ENCODE data around the gene MARCHF2. TPM values are rescaled to one million over a fixed set of nuclear protein-coding genes. Genes with fewer than 3 reads are reported as not detected.

Gene MARCHF2
- total and polyA plus RNA-seq, 9 of the 15 experiments (the other 6 are each of a cell fraction or from before 2014, with no cell fraction given) = 0.39 to 6.4 (median 2.2) TPM

GRCh38 chr19:8388612-8388958 is 24.5 kb upstream of the MARCHF2 start:
- in situ Hi-C loops (cut with MboI) (no loop called here), intact Hi-C loops (cut with micrococcal nuclease) (no loop called here)
- no peak for TF ChIP-seq NCOA1 (IDR thresholded peaks at IDR 0.05; ENCODE audit: low read depth)
- TF ChIP-seq, protein P1, sequence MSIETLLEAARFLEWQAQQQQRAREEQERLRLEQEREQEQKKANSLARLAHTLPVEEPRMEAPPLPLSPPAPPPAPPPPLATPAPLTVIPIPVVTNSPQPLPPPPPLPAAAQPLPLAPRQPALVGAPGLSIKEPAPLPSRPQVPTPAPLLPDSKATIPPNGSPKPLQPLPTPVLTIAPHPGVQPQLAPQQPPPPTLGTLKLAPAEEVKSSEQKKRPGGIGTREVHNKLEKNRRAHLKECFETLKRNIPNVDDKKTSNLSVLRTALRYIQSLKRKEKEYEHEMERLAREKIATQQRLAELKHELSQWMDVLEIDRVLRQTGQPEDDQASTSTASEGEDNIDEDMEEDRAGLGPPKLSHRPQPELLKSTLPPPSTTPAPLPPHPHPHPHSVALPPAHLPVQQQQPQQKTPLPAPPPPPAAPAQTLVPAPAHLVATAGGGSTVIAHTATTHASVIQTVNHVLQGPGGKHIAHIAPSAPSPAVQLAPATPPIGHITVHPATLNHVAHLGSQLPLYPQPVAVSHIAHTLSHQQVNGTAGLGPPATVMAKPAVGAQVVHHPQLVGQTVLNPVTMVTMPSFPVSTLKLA (conservative IDR thresholded peaks at IDR 0.05) = no peak
- no peak for TF ChIP-seq ZNF184 (CRISPR knock-in tag; IDR thresholded peaks at IDR 0.05)
- Histone ChIP-seq H3K79me2 (ENCODE audit: control insufficient read depth, insufficient read depth, low read length) (peaks cover 32% of the 10 kb centered on the region), H3K4me2 (ENCODE audit: insufficient read depth, low read length) (peak overlapping the region; percentile 77), H3K4me3 (no peak overlapping the region), H3K27me3 (ENCODE audit: control insufficient read depth in 2 of 2, insufficient read depth in 2 of 2, low read length in 2 of 2) (no peaks in the 10 kb centered on the region), H3K9me3 (replicated peaks; ENCODE audit: control insufficient read depth, insufficient read depth, low read depth, low read length) (peaks cover 4% of the 10 kb centered on the region), H3K4me1 (replicated peaks in 1 of 2; ENCODE audit: control insufficient read depth in 2 of 2, insufficient read depth in 2 of 2, low read length in 2 of 2) (peaks cover 17 to 33% of the 10 kb centered on the region in 2 experiments; a peak in 4 of 5 replicates), H3K27ac (ENCODE audit: extremely low read depth, low read depth, low read length) (no peak overlapping the region), H3K9ac (ENCODE audit: insufficient read depth in 1 of 2, low read depth in 2 of 2, low read length in 2 of 2) (peak overlapping the region in 1 of 2 experiments; percentile 69; a peak in 2 of 4 replicates), H4K20me1 (replicated peaks; ENCODE audit: control insufficient read depth, insufficient read depth, low read length) (peaks cover 17% of the 10 kb centered on the region), H3K36me3 (ENCODE audit: control insufficient read depth, insufficient read depth, low read length) (0 out of 3 replicates have a peak, but pooled peaks cover 4% of the 10 kb centered on the region), H3K9me1 (ENCODE audit: control insufficient read depth, insufficient read depth, low read length) (no peaks in the 10 kb centered on the region), H2AFZ (ENCODE audit: low read depth, low read length) (no peak overlapping the region)
- POLR2A ChIA-PET = interaction anchor here (0.6 kb wide), 1 partner anchor 10 kb away, joined by 4 read pairs; no protein-coding TSS in a partner anchor
- BruUV-seq (replicated peaks) = no TSS peak
- DNase-seq (ENCODE audit: extremely low read depth in 1 of 4, low spot score in 3 of 4) (no peak), FAIRE-seq (no peak), ATAC-seq (no peak)
- CTCF ChIA-PET (ENCODE audit: low intra/inter-chr PET ratio) = no interaction called here
- 31% methylated on average over 2 of the region's 2 CpGs for WGBS (ENCODE audit: insufficient coverage, low coverage, missing lambda C conversion rate)
